Right ventricle myocardium inferior (tissue), 1 donor: ENCODE results near the gene ACTR1A. TPM values are rescaled to one million over a fixed set of nuclear protein-coding genes. Genes with fewer than 3 reads are reported as not detected.
"Not testable (repeated sequence)": the region's sequence is repeated elsewhere in the genome, so short reads cannot be mapped to it uniquely, and the experiment has no call there.

Experiments used
- ATAC-seq: fragments of 200-7000 bp; cut with Tn5 transposase; one replicate; pipeline ENCODE4 v1.9.1; 2020; ENCODE audit warnings: mild to moderate bottlenecking, moderate library complexity
- DNase-seq: peaks from one replicate; pipeline ENCODE4 v3.0.0; 2021; ENCODE audit errors: missing footprints
- intact Hi-C: fragments of 100-400 bp; cut with DNase I; formaldehyde crosslinking; loops from one replicate; pipeline ENCODE4 v1.11.0; 2022
- total RNA-seq: library from RNA; stranded (reverse); fragmentation: NEBNext Ultra II Directional; extraction: Animal tissue kit (Norgen Biotek cat#: 25700); gene quantifications from one replicate; pipeline ENCODE4 v1.2.1, GENCODE V29; 2021
- donor health status: DM: no; HTN: yes; CAD: no; lungs with severe emphysema.

Gene ACTR1A
- total RNA-seq, 1 donor from 2014 or later, result 101 TPM

GRCh38 chr10:102462512-102463054 is 39.9 kb downstream of the ACTR1A start:
- DNase-seq (no peak), ATAC-seq (no peak)
- intact Hi-C loops, result loop anchor here (5.0 kb wide), 1 partner anchor 40 kb away; the partner anchor contains the start of genes ACTR1A and SUFU

- ATAC-seq (peak; percentile 97), DNase-seq (peak; percentile 97)
- intact Hi-C loops, result loop anchor here (5.0 kb wide), 1 partner anchor 41 kb away; the partner anchor contains the start of genes ACTR1A and SUFU
These were observed 41.1 kb downstream of the ACTR1A start for GRCh38 chr10:102461187-102462054.

- peak; percentile 6 for ATAC-seq
These were observed 41.7 kb downstream of the ACTR1A start for GRCh38 chr10:102460836-102461186.

GRCh38 chr10:102458656-102459055 is 43.9 kb downstream of the ACTR1A start:
- intact Hi-C loops, result no loop called here
- DNase-seq (no peak), ATAC-seq (no peak)

More at GRCh38 chr10:102460836-102461186, 41.7 kb downstream of the ACTR1A start:
- intact Hi-C loops, result loop anchor here (5.0 kb wide), 1 partner anchor 41 kb away; the partner anchor contains the start of genes ACTR1A and SUFU
- no peak for DNase-seq

GRCh38 chr10:102457591-102458150 is 44.8 kb downstream of the ACTR1A start:
- DNase-seq (no peak), ATAC-seq (no peak)
- intact Hi-C loops, result no loop called here

- ATAC-seq (no peak), DNase-seq (no peak)
- intact Hi-C loops, result no loop called here
These were observed 46.5 kb downstream of the ACTR1A start for GRCh38 chr10:102455893-102456471.

- ATAC-seq, DNase-seq, intact Hi-C loops: not testable (repeated sequence)
These were observed 47.6 kb downstream of the ACTR1A start for GRCh38 chr10:102454662-102455487.

GRCh38 chr10:102453502-102453901 is 49.0 kb downstream of the ACTR1A start:
- intact Hi-C loops, result no loop called here
- DNase-seq, result no peak
- ATAC-seq, result no peak

GRCh38 chr10:102452672-102453340 is 49.7 kb downstream of the ACTR1A start:
- DNase-seq (no peak), ATAC-seq (peak; percentile 50)
- intact Hi-C loops, result no loop called here

GRCh38 chr10:102451105-102451969 is 51.2 kb downstream of the ACTR1A start, which contains the start of gene C10orf95:
TSS of gene C10orf95 (minus strand) at chr10:102451543. CDS start at chr10:102451093, 450 bp downstream.
- ATAC-seq (no peak), DNase-seq (no peak)
- intact Hi-C loops, result loop anchor here (2.0 kb wide), 1 partner anchor 19 kb away; the partner anchor contains the start of gene CUEDC2

- intact Hi-C loops, result loop anchor here (2.0 kb wide), 1 partner anchor 18 kb away; the partner anchor contains the start of gene CUEDC2
- peak; percentile 93 for ATAC-seq
These were observed 52.0 kb downstream of the ACTR1A start for GRCh38 chr10:102450374-102451104.

GRCh38 chr10:102450124-102450373 is 52.5 kb downstream of the ACTR1A start:
- ATAC-seq (no peak), DNase-seq (no peak)
- intact Hi-C loops, result loop anchor here (2.0 kb wide), 1 partner anchor 17 kb away; the partner anchor contains the start of gene CUEDC2

More at GRCh38 chr10:102450374-102451104, 52.0 kb downstream of the ACTR1A start:
- DNase-seq, result peak; percentile 94

- ATAC-seq, result peak; percentile 49
- DNase-seq, result no peak
- intact Hi-C loops, result loop anchor here (2.0 kb wide), 1 partner anchor 17 kb away; the partner anchor contains the start of gene CUEDC2
These were observed 53.0 kb downstream of the ACTR1A start for GRCh38 chr10:102449321-102450123.

- ATAC-seq (no peak), DNase-seq (no peak)
- intact Hi-C loops, result no loop called here
These were observed 57.7 kb downstream of the ACTR1A start for GRCh38 chr10:102444851-102445250.

- ATAC-seq, result no peak
- intact Hi-C loops, result no loop called here
These were observed 64.1 kb downstream of the ACTR1A start for GRCh38 chr10:102438374-102438773.

More at GRCh38 chr10:102438374-102438773, 64.1 kb downstream of the ACTR1A start:
- no peak for DNase-seq
